ENCODE data around the gene POMGNT2. TPM values are rescaled to one million over a fixed set of nuclear protein-coding genes. Genes with fewer than 3 reads are reported as not detected.

The POMGNT2 gene
- total RNA-seq, 1 donor from 2014 or later = 10.8 TPM

DNA sequence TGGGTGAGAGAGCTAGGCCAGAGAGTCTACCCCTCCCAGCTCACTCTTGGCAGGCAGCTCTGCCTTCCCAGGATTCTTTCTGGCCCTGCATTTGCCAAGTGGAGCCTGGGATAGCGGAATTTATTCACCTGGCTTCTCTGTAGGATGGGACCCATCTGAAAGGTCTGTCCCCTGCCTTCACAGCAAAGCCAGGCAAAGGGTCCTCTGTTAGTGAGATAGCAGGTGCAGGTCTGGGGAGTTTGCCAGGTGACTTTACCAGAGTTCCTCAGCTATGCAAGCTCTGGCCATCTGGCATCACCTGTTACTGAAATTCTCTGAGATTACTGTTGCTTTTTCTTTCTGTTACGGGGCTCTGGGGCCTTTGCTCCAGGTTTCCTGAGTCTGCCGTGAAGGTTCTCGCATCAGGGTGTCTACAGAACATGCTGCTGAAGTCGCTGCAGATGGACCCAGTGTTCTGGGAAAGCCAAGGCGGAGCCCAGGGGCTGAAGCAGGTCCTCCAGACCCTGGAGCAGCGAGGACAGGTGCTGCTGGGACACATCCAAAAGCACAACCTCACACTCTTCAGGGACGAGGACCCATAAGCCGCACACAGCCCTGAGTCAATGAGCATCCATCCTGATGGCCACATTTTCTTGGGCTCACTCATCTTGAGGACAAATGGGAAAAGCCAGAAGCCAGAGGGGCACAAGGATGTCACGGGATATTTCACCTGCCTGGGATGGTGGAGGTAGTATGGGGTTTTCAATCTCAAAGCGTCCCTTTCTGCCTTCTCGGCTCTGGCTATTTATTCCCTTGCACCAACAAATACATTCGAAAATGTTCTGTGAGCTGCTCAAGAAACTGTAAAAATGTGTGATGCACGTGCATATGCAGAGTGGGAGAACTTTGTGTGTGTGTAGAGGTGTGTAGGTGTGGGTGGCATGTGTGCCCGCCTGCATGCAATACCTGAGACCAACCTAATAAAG is 49.8 kb downstream of the POMGNT2 start:
- ATAC-seq (no peak), DNase-seq (no peak)
- Histone ChIP-seq H3K4me1 (no peaks in the 10 kb centered on the region), H3K36me3 (no peaks in the 10 kb centered on the region), H3K4me3 (no peak overlapping the region), H3K9me3 (no peaks in the 10 kb centered on the region), H3K27ac (no peak overlapping the region), H3K27me3 (no peaks in the 10 kb centered on the region)
- intact Hi-C loops (cut with DNase I) = no loop called here
- TF ChIP-seq, protein P1, sequence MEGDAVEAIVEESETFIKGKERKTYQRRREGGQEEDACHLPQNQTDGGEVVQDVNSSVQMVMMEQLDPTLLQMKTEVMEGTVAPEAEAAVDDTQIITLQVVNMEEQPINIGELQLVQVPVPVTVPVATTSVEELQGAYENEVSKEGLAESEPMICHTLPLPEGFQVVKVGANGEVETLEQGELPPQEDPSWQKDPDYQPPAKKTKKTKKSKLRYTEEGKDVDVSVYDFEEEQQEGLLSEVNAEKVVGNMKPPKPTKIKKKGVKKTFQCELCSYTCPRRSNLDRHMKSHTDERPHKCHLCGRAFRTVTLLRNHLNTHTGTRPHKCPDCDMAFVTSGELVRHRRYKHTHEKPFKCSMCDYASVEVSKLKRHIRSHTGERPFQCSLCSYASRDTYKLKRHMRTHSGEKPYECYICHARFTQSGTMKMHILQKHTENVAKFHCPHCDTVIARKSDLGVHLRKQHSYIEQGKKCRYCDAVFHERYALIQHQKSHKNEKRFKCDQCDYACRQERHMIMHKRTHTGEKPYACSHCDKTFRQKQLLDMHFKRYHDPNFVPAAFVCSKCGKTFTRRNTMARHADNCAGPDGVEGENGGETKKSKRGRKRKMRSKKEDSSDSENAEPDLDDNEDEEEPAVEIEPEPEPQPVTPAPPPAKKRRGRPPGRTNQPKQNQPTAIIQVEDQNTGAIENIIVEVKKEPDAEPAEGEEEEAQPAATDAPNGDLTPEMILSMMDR (IDR thresholded peaks at IDR 0.05) = no peak

DNA sequence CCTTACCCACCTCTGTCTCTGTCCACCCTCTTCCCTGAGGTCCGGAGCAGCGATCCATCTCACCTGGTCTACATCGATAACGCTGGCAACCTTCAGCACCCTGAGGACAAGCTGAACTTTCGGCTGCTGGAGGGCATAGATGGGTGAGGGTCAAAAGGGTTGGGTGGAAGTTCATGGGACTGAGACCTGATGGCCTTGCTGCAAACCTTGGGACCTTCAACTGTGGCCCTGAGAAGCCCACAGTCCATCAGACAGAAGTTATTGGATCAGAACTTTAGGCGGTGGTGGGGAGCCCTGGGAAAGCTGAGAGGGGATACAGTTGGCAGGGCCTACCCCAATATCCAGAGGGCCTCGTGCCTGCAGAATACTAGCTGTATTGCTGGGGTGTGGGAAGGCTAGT is 50.5 kb downstream of the POMGNT2 start:
- DNase-seq (no peak), ATAC-seq (no peak)
- Histone ChIP-seq H3K27me3 (no peaks in the 10 kb centered on the region), H3K27ac (no peak overlapping the region), H3K9me3 (no peaks in the 10 kb centered on the region), H3K36me3 (no peaks in the 10 kb centered on the region), H3K4me3 (no peak overlapping the region), H3K4me1 (no peaks in the 10 kb centered on the region)
- intact Hi-C loops (cut with DNase I) = no loop called here
- TF ChIP-seq, protein P1 (IDR thresholded peaks at IDR 0.05) = no peak

DNA sequence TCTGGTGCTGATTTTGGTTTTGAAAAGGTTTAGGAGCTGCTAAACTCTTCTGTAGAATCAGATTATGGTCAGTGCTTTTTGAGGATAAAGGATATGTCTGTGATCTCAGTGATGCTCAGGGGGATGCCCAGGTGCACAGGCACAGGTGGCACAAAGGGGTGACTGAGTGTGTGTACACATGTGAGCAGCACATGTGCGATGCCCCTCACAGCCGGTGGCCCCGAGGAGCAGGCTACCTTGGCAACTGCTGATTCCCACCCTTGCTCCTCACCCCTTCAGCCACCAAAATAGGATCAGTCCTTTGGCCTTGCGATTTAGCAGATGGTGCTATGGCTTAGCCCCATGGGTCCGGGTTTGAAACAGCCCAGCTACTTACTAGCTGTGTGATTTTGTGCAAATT is 51.1 kb downstream of the POMGNT2 start:
- Histone ChIP-seq H3K4me1 (no peaks in the 10 kb centered on the region), H3K9me3 (peaks cover under 1% of the 10 kb centered on the region), H3K27me3 (no peaks in the 10 kb centered on the region), H3K27ac (no peak overlapping the region), H3K4me3 (no peak overlapping the region), H3K36me3 (no peaks in the 10 kb centered on the region)
- ATAC-seq (no peak), DNase-seq (no peak)
- intact Hi-C loops (cut with DNase I) = no loop called here
- TF ChIP-seq, protein P1 (IDR thresholded peaks at IDR 0.05) = no peak

DNA sequence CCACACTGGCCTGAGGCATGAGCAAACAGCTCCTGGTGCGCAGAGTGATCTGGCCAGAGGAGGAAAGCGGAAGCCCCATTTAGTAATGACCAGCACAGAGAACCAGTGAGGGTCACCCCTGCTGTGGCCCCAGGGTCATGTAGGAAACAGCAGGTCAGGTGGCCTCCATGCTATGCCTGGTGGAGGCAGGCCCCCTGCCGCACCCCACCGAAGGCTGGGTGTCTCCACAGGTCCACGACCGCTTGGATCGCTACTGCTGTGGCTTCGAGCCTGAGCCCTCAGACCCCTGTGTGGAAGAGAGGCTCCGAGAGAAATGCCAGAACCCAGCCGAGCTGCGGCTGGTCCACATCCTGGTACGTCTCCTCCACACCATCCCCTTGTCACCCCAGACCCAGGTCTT is 52.6 kb downstream of the POMGNT2 start:
- Histone ChIP-seq H3K4me3 (no peak overlapping the region), H3K9me3 (peaks cover 10% of the 10 kb centered on the region), H3K27ac (no peak overlapping the region), H3K36me3 (no peaks in the 10 kb centered on the region), H3K27me3 (no peaks in the 10 kb centered on the region), H3K4me1 (no peaks in the 10 kb centered on the region)
- TF ChIP-seq, protein P1 (IDR thresholded peaks at IDR 0.05) = no peak
- DNase-seq (no peak), ATAC-seq (no peak)
- intact Hi-C loops (cut with DNase I) = no loop called here

DNA sequence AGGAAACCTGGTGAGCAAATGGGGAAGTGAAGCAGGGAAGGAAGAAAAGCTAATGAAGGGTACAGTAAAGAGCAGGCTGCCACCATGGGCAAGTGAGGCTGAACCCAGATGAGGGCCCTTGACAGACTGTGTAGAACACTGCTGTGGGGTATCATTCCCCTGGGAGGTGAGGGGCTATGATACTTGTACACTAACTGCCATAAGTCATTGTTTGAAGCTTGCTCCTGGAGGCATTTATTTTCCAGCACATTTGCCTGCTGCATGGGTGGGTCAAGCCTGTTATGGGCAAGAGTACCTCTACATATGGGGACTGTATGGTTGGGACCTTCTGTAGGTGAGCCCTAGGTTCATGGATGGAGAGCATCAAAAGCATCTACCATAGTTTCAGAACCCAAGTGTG is 57.4 kb downstream of the POMGNT2 start:
- Histone ChIP-seq H3K27ac (no peak overlapping the region), H3K27me3 (no peaks in the 10 kb centered on the region), H3K4me3 (no peak overlapping the region), H3K4me1 (no peaks in the 10 kb centered on the region), H3K9me3 (peaks cover 18% of the 10 kb centered on the region), H3K36me3 (no peaks in the 10 kb centered on the region)
- TF ChIP-seq, protein P1 (IDR thresholded peaks at IDR 0.05) = no peak
- no peak for ATAC-seq
- intact Hi-C loops (cut with DNase I) = no loop called here
- DNase-seq = no peak
